Measurements from ENCODE around the gene SIX6. TPM values are rescaled to one million over a fixed set of nuclear protein-coding genes. Genes with fewer than 3 reads are reported as not detected.

SIX6 gene
- total and polyA plus RNA-seq, 2 of the 13 experiments (the other 11 are each of a cell fraction or from before 2014, with no cell fraction given), result not detected

GRCh38 chr14:60512126-60512525 lies 3.2 kb downstream of the SIX6 start:
- H3K4me3 ChIP-seq (replicated peaks in 1 of 3; ENCODE audit: insufficient read depth in 1 of 3, low read depth in 2 of 3, low read length in 3 of 3), result no peak overlapping the region
- DNase-seq (ENCODE audit: low spot score) (no peak), ATAC-seq (no peak), FAIRE-seq (no peak)
- no peaks in the 10 kb centered on the region for H3K79me2 ChIP-seq (ENCODE audit: insufficient read depth, low read length)
- H3K27ac ChIP-seq (ENCODE audit: extremely low read length, insufficient read depth, low read length), result no peak overlapping the region
- ChIA-PET CTCF (ENCODE audit: low intra/inter-chr PET ratio, low total read pairs) (no interaction called here), POLR2A (no interaction called here)
- BruUV-seq (replicated peaks), result no TSS peak
- H3K4me1 ChIP-seq (ENCODE audit: insufficient read depth, low read length), result no peaks in the 10 kb centered on the region
- intact Hi-C loops (cut with micrococcal nuclease; ENCODE audit: unreplicated experiment), result no loop called here
- WGBS (ENCODE audit: low lambda C conversion rate), result 3% methylated on average over 2 of the region's 2 CpGs
- no peak for TF ChIP-seq ZNF747 (CRISPR knock-in tag; IDR thresholded peaks at IDR 0.05; ENCODE audit: borderline replicate concordance)
- no peak for TF ChIP-seq ZNF503 (CRISPR knock-in tag; IDR thresholded peaks at IDR 0.05)
- no peak for TF ChIP-seq ZNF362 (CRISPR knock-in tag; IDR thresholded peaks at IDR 0.05; ENCODE audit: borderline replicate concordance)
- TF ChIP-seq CSRNP1 (CRISPR knock-in tag; IDR thresholded peaks at IDR 0.05), result no peak
- no peak for TF ChIP-seq ATF3 (CRISPR knock-in tag; IDR thresholded peaks at IDR 0.05)
- TF ChIP-seq ZNF235 (CRISPR knock-in tag; IDR thresholded peaks at IDR 0.05; ENCODE audit: borderline replicate concordance), result no peak
- TF ChIP-seq ZNF121 (CRISPR knock-in tag; IDR thresholded peaks at IDR 0.05), result no peak
- TF ChIP-seq ZNF282 (IDR thresholded peaks at IDR 0.05; ENCODE audit: partially characterized antibody), result no peak
- TF ChIP-seq RFXAP (CRISPR knock-in tag; IDR thresholded peaks at IDR 0.05; ENCODE audit: borderline replicate concordance), result no peak
- no peak for TF ChIP-seq RXRA (CRISPR knock-in tag; IDR thresholded peaks at IDR 0.05)
- TF ChIP-seq ZNF770 (CRISPR knock-in tag; IDR thresholded peaks at IDR 0.05), result no peak
- TF ChIP-seq THRA (CRISPR knock-in tag; IDR thresholded peaks at IDR 0.05; ENCODE audit: borderline replicate concordance), result no peak
- TF ChIP-seq ZNF569 (CRISPR knock-in tag; IDR thresholded peaks at IDR 0.05; ENCODE audit: borderline replicate concordance), result no peak
- no peak for TF ChIP-seq JARID2 (CRISPR knock-in tag; IDR thresholded peaks at IDR 0.05; ENCODE audit: insufficient replicate concordance)
- no peak for TF ChIP-seq ELF1 (CRISPR knock-in tag; IDR thresholded peaks at IDR 0.05)
- TF ChIP-seq PHF20 (CRISPR knock-in tag; IDR thresholded peaks at IDR 0.05), result no peak
- no peak for TF ChIP-seq ZFAT (CRISPR knock-in tag; conservative IDR thresholded peaks at IDR 0.05)
- H3K9me3 ChIP-seq (ENCODE audit: low read length), result no peaks in the 10 kb centered on the region
- H2AFZ ChIP-seq (ENCODE audit: low read length), result no peak overlapping the region
- in situ Hi-C loops (cut with HindIII; ENCODE audit: extremely low pct_ligation_motif_present, low pct_unique_long_range_greater_than_20kb), result no loop called here
- H3K27me3 ChIP-seq (ENCODE audit: control insufficient read depth in 1 of 2, insufficient read depth in 2 of 2, low read length in 2 of 2), result peaks cover 0 to 53% of the 10 kb centered on the region in 2 experiments; a peak in 4 of 5 replicates
- H3K4me2 ChIP-seq (ENCODE audit: low read depth, low read length), result no peak overlapping the region
- H3K9ac ChIP-seq (ENCODE audit: insufficient read depth, low read depth, low read length), result no peak overlapping the region
- no peaks in the 10 kb centered on the region for H3K36me3 ChIP-seq (replicated peaks in 1 of 2; ENCODE audit: control insufficient read depth in 1 of 2, insufficient read depth in 2 of 2, low read length in 2 of 2)
- H4K20me1 ChIP-seq (ENCODE audit: insufficient read depth, low read length), result no peaks in the 10 kb centered on the region
